ENCODE data around the gene POLE. TPM values are rescaled to one million over a fixed set of nuclear protein-coding genes. Genes with fewer than 3 reads are reported as not detected.

POLE gene
- total and polyA plus RNA-seq, 2 donors (not counting 1 experiment from before 2014, with no cell fraction given) = 6.2 to 9.6 TPM

GRCh38 chr12:132735496-132735895 lies 48.4 kb upstream of the POLE start:
- no peak overlapping the region for H3K4me3 ChIP-seq (replicated peaks in 1 of 4; ENCODE audit: control extremely low read depth in 1 of 4, insufficient read depth in 1 of 4, low read depth in 3 of 4, low read length in 4 of 4)
- H3K27ac ChIP-seq (ENCODE audit: insufficient read depth, low read length) = no peak overlapping the region
- no peaks in the 10 kb centered on the region for H3K27me3 ChIP-seq (ENCODE audit: control insufficient read depth, insufficient read depth, low read length)
- H3K4me2 ChIP-seq (ENCODE audit: extremely low read depth, insufficient read depth, low read length) = no peak overlapping the region
- H3K9me3 ChIP-seq (ENCODE audit: control insufficient read depth, insufficient read depth, low read depth, low read length) = no peaks in the 10 kb centered on the region
- no peak overlapping the region for H3K9ac ChIP-seq (ENCODE audit: insufficient read depth, low read length)
- TF ChIP-seq EZH2 (IDR thresholded peaks at IDR 0.05; ENCODE audit: low read length, missing control alignments) (no peak), CTCF (conservative IDR thresholded peaks at IDR 0.05 in 1 of 2, IDR thresholded peaks at IDR 0.05 in 1 of 2; ENCODE audit: low read depth in 1 of 2, low read length in 2 of 2) (no peak)
- H3K4me1 ChIP-seq (ENCODE audit: control insufficient read depth, extremely low read depth, insufficient read depth, low read length) = no peaks in the 10 kb centered on the region
- no peak for DNase-seq (ENCODE audit: low read depth in 2 of 2)
- peaks cover 3% of the 10 kb centered on the region for H3K79me2 ChIP-seq (ENCODE audit: control insufficient read depth, insufficient read depth, low read length)
- no peaks in the 10 kb centered on the region for H4K20me1 ChIP-seq (ENCODE audit: control insufficient read depth, extremely low read depth, insufficient read depth, low read length)
- no peak overlapping the region for H2AFZ ChIP-seq (ENCODE audit: low read length)
- H3K36me3 ChIP-seq (ENCODE audit: control insufficient read depth, insufficient read depth, low read length) = peaks cover 50% of the 10 kb centered on the region

- Histone ChIP-seq H2AFZ (ENCODE audit: low read length) (no peak overlapping the region), H3K79me2 (ENCODE audit: control insufficient read depth, insufficient read depth, low read length) (peaks cover 5% of the 10 kb centered on the region), H3K36me3 (ENCODE audit: control insufficient read depth, insufficient read depth, low read length) (peaks cover 46% of the 10 kb centered on the region), H4K20me1 (ENCODE audit: control insufficient read depth, extremely low read depth, insufficient read depth, low read length) (no peaks in the 10 kb centered on the region), H3K4me2 (ENCODE audit: extremely low read depth, insufficient read depth, low read length) (no peak overlapping the region), H3K27ac (ENCODE audit: insufficient read depth, low read length) (no peak overlapping the region), H3K27me3 (ENCODE audit: control insufficient read depth, insufficient read depth, low read length) (no peaks in the 10 kb centered on the region), H3K4me1 (ENCODE audit: control insufficient read depth, extremely low read depth, insufficient read depth, low read length) (no peaks in the 10 kb centered on the region), H3K4me3 (replicated peaks in 1 of 4; ENCODE audit: control extremely low read depth in 1 of 4, insufficient read depth in 1 of 4, low read depth in 3 of 4, low read length in 4 of 4) (no peak overlapping the region), H3K9ac (ENCODE audit: insufficient read depth, low read length) (no peak overlapping the region), H3K9me3 (ENCODE audit: control insufficient read depth, insufficient read depth, low read depth, low read length) (no peaks in the 10 kb centered on the region)
- TF ChIP-seq EZH2 (IDR thresholded peaks at IDR 0.05; ENCODE audit: low read length, missing control alignments) (no peak), CTCF (conservative IDR thresholded peaks at IDR 0.05 in 1 of 2, IDR thresholded peaks at IDR 0.05 in 1 of 2; ENCODE audit: low read depth in 1 of 2, low read length in 2 of 2) (no peak)
- no peak for DNase-seq (ENCODE audit: low read depth in 2 of 2)
Measured at GRCh38 chr12:132734206-132734605, 47.1 kb upstream of the POLE start.

GRCh38 chr12:132731574-132731973 lies 44.4 kb upstream of the POLE start:
- Histone ChIP-seq H3K4me2 (ENCODE audit: extremely low read depth, insufficient read depth, low read length) (no peak overlapping the region), H3K9me3 (ENCODE audit: control insufficient read depth, insufficient read depth, low read depth, low read length) (no peaks in the 10 kb centered on the region), H3K27ac (ENCODE audit: insufficient read depth, low read length) (no peak overlapping the region), H3K9ac (ENCODE audit: insufficient read depth, low read length) (no peak overlapping the region), H3K4me1 (ENCODE audit: control insufficient read depth, extremely low read depth, insufficient read depth, low read length) (no peaks in the 10 kb centered on the region), H3K27me3 (ENCODE audit: control insufficient read depth, insufficient read depth, low read length) (no peaks in the 10 kb centered on the region), H2AFZ (ENCODE audit: low read length) (no peak overlapping the region), H3K4me3 (replicated peaks in 1 of 4; ENCODE audit: control extremely low read depth in 1 of 4, insufficient read depth in 1 of 4, low read depth in 3 of 4, low read length in 4 of 4) (no peak overlapping the region), H3K79me2 (ENCODE audit: control insufficient read depth, insufficient read depth, low read length) (peaks cover 7% of the 10 kb centered on the region), H3K36me3 (ENCODE audit: control insufficient read depth, insufficient read depth, low read length) (peaks cover 49% of the 10 kb centered on the region), H4K20me1 (ENCODE audit: control insufficient read depth, extremely low read depth, insufficient read depth, low read length) (no peaks in the 10 kb centered on the region)
- TF ChIP-seq CTCF (conservative IDR thresholded peaks at IDR 0.05 in 1 of 2, IDR thresholded peaks at IDR 0.05 in 1 of 2; ENCODE audit: low read depth in 1 of 2, low read length in 2 of 2) = no peak
- no peak for TF ChIP-seq EZH2 (IDR thresholded peaks at IDR 0.05; ENCODE audit: low read length, missing control alignments)
- DNase-seq (ENCODE audit: low read depth in 2 of 2) = no peak

All from fibroblast of lung (primary cell).